HEK293T (cell line): ENCODE results near the gene DNAJA2.

Source experiments
- CTCF ChIA-PET: fragments of 350-600 bp; formaldehyde crosslinking; extraction: SDS; loops from one replicate; lab custom pipeline; 2021; ENCODE audit warnings: antibody characterized with exemption, inconsistent platforms; lab: Yijun Ruan, JAX
- POLR2A ChIA-PET: fragments of 350-600 bp; formaldehyde crosslinking; extraction: SDS; loops from one replicate; lab custom pipeline; 2020; ENCODE audit warnings: antibody characterized with exemption, inconsistent platforms; lab: Yijun Ruan, JAX
- DNase-seq: peaks from one replicate; pipeline ENCODE4 v3.0.0; 2012; ENCODE audit warnings: mixed read lengths; ENCODE audit errors: extremely low spot score
- ARNT ChIP-seq: fragments of 450-650 bp; IDR thresholded peaks from 2 replicates; pipeline ENCODE4 v1.6.1; 2017; ENCODE audit warnings: mild to moderate bottlenecking
- BHLHE40 ChIP-seq: fragments of 450-650 bp; IDR thresholded peaks from 2 replicates; pipeline ENCODE4 v1.6.1; 2016; ENCODE audit warnings: mild to moderate bottlenecking, moderate library complexity, borderline replicate concordance
- CTBP1 ChIP-seq: fragments of 450-650 bp; IDR thresholded peaks from 2 replicates; pipeline ENCODE4 v1.6.1; 2016; ENCODE audit warnings: borderline replicate concordance
- ELF4 ChIP-seq: fragments of 450-650 bp; IDR thresholded peaks from 2 replicates; pipeline ENCODE4 v1.6.1; 2017; ENCODE audit warnings: antibody characterized with exemption
- FOXA1 ChIP-seq: fragments of 450-650 bp; IDR thresholded peaks from 2 replicates; pipeline ENCODE4 v1.6.1; 2016; ENCODE audit warnings: mild to moderate bottlenecking
- FOXK2 ChIP-seq: fragments of 450-650 bp; IDR thresholded peaks from 2 replicates; pipeline ENCODE4 v1.6.1; 2016; ENCODE audit warnings: mild to moderate bottlenecking
- FOXM1 ChIP-seq: fragments of 450-650 bp; IDR thresholded peaks from 2 replicates; pipeline ENCODE4 v1.6.1; 2017; ENCODE audit warnings: mild to moderate bottlenecking, borderline replicate concordance
- HDGF ChIP-seq: fragments of 450-650 bp; IDR thresholded peaks from 2 replicates; pipeline ENCODE4 v1.6.1; 2017; ENCODE audit warnings: antibody characterized with exemption, borderline replicate concordance
- L3MBTL2 ChIP-seq: fragments of 450-650 bp; conservative IDR thresholded peaks from 2 replicates; pipeline ENCODE4 v1.6.1; 2016; ENCODE audit warnings: mild to moderate bottlenecking
- LEF1 ChIP-seq: fragments of 450-650 bp; IDR thresholded peaks from 2 replicates; pipeline ENCODE4 v1.6.1; 2017; ENCODE audit warnings: mild to moderate bottlenecking, borderline replicate concordance
- NFRKB ChIP-seq: fragments of 450-650 bp; IDR thresholded peaks from 2 replicates; pipeline ENCODE4 v1.6.1; 2016; ENCODE audit warnings: mild to moderate bottlenecking, moderate library complexity
- PKNOX1 ChIP-seq: fragments of 450-650 bp; IDR thresholded peaks from 2 replicates; pipeline ENCODE4 v1.6.1; 2016
- SP1 ChIP-seq: fragments of 450-650 bp; IDR thresholded peaks from 2 replicates; pipeline ENCODE4 v1.6.1; 2017
- SUZ12 ChIP-seq: fragments of 450-650 bp; IDR thresholded peaks from 2 replicates; pipeline ENCODE4 v1.6.1; 2016; ENCODE audit warnings: mild to moderate bottlenecking
- TARDBP ChIP-seq: fragments of 450-650 bp; IDR thresholded peaks from 2 replicates; pipeline ENCODE4 v1.6.1; 2016
- ZNF384 ChIP-seq: fragments of 450-650 bp; IDR thresholded peaks from 2 replicates; pipeline ENCODE4 v1.6.1; 2016

Gene DNAJA2

GRCh38 chr16:46973996-46974324 is 486 bp upstream of the DNAJA2 start:
- TF ChIP-seq L3MBTL2 (0 out of 2 replicates have a peak, but pooled peaks have one; percentile 30), ZNF384 (no peak), NFRKB (no peak)
- ChIA-PET CTCF (interaction anchor here (1.0 kb wide), 1 partner anchor 20 kb away, joined by 6 read pairs; no protein-coding TSS in a partner anchor), POLR2A (interaction anchor here (0.7 to 2.6 kb wide), 10 partner anchors 10 to 94 kb away, joined by 3 to 8 read pairs (median 4); no protein-coding TSS in a partner anchor)
- DNase-seq, result no peak

- ChIA-PET POLR2A (interaction anchor here (0.6 to 2.6 kb wide), 4 partner anchors 21 to 58 kb away, joined by 3 to 8 read pairs (median 4); no protein-coding TSS in a partner anchor), CTCF (no interaction called here)
- no peak for TF ChIP-seq HDGF
- TF ChIP-seq PKNOX1, result no peak
- TF ChIP-seq LEF1, result no peak
- no peak for TF ChIP-seq ARNT
- no peak for TF ChIP-seq ELF4
- no peak for TF ChIP-seq CTBP1
- TF ChIP-seq FOXA1, result no peak
- no peak for TF ChIP-seq TARDBP
- TF ChIP-seq SP1, result no peak
- TF ChIP-seq FOXM1, result no peak
- no peak for TF ChIP-seq ZNF384
- no peak for TF ChIP-seq FOXK2
- TF ChIP-seq SUZ12, result no peak
- no peak for TF ChIP-seq BHLHE40
- no peak for TF ChIP-seq NFRKB
- no peak for TF ChIP-seq L3MBTL2
- peak; percentile 48 for DNase-seq
These were observed 856 bp downstream of the DNAJA2 start for GRCh38 chr16:46972429-46973206.

- CTCF ChIA-PET, result no interaction called here
- no peak for TF ChIP-seq SP1
- POLR2A ChIA-PET, result no interaction called here
- no peak for DNase-seq
These were observed 2.2 kb downstream of the DNAJA2 start for GRCh38 chr16:46971271-46971670.

- POLR2A ChIA-PET, result no interaction called here
- no peak for TF ChIP-seq L3MBTL2
- no peak for TF ChIP-seq FOXK2
- no peak for TF ChIP-seq NFRKB
- TF ChIP-seq SP1, result no peak
- TF ChIP-seq FOXM1, result no peak
- CTCF ChIA-PET, result no interaction called here
- DNase-seq, result no peak
These were observed 3.4 kb downstream of the DNAJA2 start for GRCh38 chr16:46970089-46970488.

- CTCF ChIA-PET, result no interaction called here
- no peak for DNase-seq
- POLR2A ChIA-PET, result no interaction called here
- TF ChIP-seq FOXA1, result no peak
- TF ChIP-seq TARDBP, result no peak
- TF ChIP-seq ARNT, result no peak
- no peak for TF ChIP-seq FOXM1
- TF ChIP-seq PKNOX1, result no peak
- TF ChIP-seq ELF4, result no peak
- TF ChIP-seq CTBP1, result no peak
- no peak for TF ChIP-seq FOXK2
- TF ChIP-seq SP1, result no peak
These were observed 5.4 kb downstream of the DNAJA2 start for GRCh38 chr16:46968063-46968435.

- no peak for DNase-seq
- TF ChIP-seq BHLHE40 (no peak), ZNF384 (no peak), NFRKB (no peak), TARDBP (no peak), FOXA1 (no peak), FOXK2 (no peak), PKNOX1 (no peak), LEF1 (no peak), FOXM1 (no peak), L3MBTL2 (no peak), SP1 (no peak), SUZ12 (no peak), ARNT (no peak)
- CTCF ChIA-PET, result no interaction called here
- POLR2A ChIA-PET, result interaction anchor here (2.3 kb wide), 1 partner anchor 12 kb away, joined by 5 read pairs; no protein-coding TSS in a partner anchor
These were observed 10.8 kb downstream of the DNAJA2 start for GRCh38 chr16:46962629-46963028.
